ENCODE data around the gene WIF1. TPM values are rescaled to one million over a fixed set of nuclear protein-coding genes. Genes with fewer than 3 reads are reported as not detected.
A peak's percentile ranks its signal among the peaks of the same experiment; 100 is the strongest.

The WIF1 gene
- total and polyA plus RNA-seq, 8 donors = 42.5 to 311 (median 214) TPM

DNA sequence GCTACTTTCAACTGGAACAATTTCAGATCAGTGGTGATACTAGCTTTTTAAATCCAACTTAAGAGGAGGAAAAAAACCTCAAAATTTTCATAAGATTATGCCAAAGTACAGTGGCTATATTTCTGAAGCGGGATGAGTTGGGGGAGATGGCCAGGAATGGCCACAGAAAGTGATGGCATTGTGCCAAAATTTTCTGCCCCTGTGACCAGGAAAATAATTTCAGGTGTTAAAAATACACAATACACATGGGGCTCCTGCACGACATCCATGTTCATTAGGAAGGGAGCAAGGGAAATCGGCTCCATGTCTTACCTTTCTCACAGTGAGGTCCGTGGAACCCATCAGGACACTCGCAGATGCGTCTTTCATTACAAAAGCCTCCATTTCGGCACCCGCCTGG is 53.7 kb downstream of the WIF1 start:
- TF ChIP-seq, protein P1, sequence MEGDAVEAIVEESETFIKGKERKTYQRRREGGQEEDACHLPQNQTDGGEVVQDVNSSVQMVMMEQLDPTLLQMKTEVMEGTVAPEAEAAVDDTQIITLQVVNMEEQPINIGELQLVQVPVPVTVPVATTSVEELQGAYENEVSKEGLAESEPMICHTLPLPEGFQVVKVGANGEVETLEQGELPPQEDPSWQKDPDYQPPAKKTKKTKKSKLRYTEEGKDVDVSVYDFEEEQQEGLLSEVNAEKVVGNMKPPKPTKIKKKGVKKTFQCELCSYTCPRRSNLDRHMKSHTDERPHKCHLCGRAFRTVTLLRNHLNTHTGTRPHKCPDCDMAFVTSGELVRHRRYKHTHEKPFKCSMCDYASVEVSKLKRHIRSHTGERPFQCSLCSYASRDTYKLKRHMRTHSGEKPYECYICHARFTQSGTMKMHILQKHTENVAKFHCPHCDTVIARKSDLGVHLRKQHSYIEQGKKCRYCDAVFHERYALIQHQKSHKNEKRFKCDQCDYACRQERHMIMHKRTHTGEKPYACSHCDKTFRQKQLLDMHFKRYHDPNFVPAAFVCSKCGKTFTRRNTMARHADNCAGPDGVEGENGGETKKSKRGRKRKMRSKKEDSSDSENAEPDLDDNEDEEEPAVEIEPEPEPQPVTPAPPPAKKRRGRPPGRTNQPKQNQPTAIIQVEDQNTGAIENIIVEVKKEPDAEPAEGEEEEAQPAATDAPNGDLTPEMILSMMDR (IDR thresholded peaks at IDR 0.05) = no peak

DNA sequence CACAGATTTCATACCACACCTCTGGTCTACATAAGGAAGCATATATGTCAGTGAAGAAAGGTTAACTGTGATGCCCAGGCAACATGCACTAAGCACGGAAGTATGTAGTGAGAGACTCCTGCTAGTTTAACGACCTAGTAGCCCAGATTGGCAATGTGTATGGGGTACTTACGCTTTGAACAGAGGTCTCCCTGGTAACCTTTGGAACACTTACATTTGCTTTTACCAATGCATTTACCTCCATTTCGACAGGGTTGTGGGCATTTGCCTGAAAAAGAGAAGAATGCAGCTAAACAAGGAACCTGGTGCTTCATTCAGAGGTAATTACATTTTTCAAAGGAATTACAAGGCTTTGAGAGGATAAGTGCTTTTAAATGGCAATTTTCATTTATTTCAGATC is 65.2 kb downstream of the WIF1 start:
- H3K27ac ChIP-seq = no peak overlapping the region
- H3K4me3 ChIP-seq = no peak overlapping the region
- H3K27me3 ChIP-seq = no peaks in the 10 kb centered on the region
- ATAC-seq (no peak), DNase-seq (peak in 1 of 4 donors; percentile 16)
- H3K36me3 ChIP-seq = no peaks in the 10 kb centered on the region
- H3K4me1 ChIP-seq = no peaks in the 10 kb centered on the region
- TF ChIP-seq, protein P1 (IDR thresholded peaks at IDR 0.05) = no peak
- H3K9me3 ChIP-seq = no peaks in the 10 kb centered on the region
- intact Hi-C loops (cut with DNase I) = no loop called here

More for the DNA sequence above, 53.7 kb downstream of the WIF1 start:
- intact Hi-C loops (cut with DNase I) = no loop called here
- Histone ChIP-seq H3K4me1 (no peaks in the 10 kb centered on the region), H3K27me3 (no peaks in the 10 kb centered on the region), H3K36me3 (no peaks in the 10 kb centered on the region), H3K9me3 (no peaks in the 10 kb centered on the region), H3K4me3 (no peak overlapping the region), H3K27ac (no peak overlapping the region)
- DNase-seq (no peak), ATAC-seq (no peak)

DNA sequence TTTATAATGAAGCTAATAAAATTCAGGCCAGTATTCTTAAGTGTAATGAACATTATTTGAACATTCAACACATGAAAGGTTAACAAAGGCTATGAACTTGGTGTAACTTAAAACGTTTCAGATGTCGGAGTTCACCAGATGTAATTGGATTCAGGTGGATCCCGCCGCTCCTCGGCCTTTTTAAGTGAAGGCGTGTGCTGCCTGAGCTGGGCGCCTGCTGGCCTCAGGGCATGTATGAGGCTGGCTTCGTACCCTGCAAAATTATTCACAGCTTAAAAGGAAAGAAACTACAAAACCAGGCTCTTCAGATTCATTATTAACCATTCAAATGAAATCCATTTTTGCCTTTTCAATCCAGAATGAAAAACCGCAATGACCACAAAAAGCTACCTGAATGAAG is 69.9 kb downstream of the WIF1 start:
- Histone ChIP-seq H3K4me1 (no peaks in the 10 kb centered on the region), H3K4me3 (no peak overlapping the region), H3K36me3 (no peaks in the 10 kb centered on the region), H3K27ac (no peak overlapping the region), H3K27me3 (no peaks in the 10 kb centered on the region), H3K9me3 (no peaks in the 10 kb centered on the region)
- DNase-seq = no peak
- ATAC-seq = no peak
- TF ChIP-seq, protein P1 (IDR thresholded peaks at IDR 0.05) = no peak
- intact Hi-C loops (cut with DNase I) = no loop called here

DNA sequence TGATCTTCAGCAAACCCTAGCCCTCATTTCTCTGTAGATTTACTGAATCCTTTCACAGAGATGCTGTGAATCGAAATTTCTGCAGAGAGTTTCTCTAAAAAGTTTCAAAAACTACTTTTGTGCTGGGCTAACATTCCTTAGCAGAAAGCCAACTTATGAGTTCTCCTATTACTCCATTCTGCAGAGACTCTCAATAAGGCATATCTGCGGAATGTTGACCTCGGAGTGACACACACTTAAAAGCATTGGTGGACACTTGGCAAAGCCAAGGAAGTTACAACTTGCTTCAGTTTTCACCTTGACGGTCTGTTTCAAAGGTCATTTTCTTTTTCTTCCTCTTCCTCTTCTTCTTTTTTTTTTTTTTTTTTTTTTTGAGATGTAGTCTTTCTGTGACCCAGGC is 75.8 kb downstream of the WIF1 start:
- H3K9me3 ChIP-seq = no peaks in the 10 kb centered on the region
- H3K4me1 ChIP-seq = no peaks in the 10 kb centered on the region
- TF ChIP-seq, protein P1 (IDR thresholded peaks at IDR 0.05) = no peak
- no peak overlapping the region for H3K27ac ChIP-seq
- ATAC-seq (peak; percentile 76), DNase-seq (no peak)
- no peaks in the 10 kb centered on the region for H3K36me3 ChIP-seq
- H3K4me3 ChIP-seq = no peak overlapping the region
- intact Hi-C loops (cut with DNase I) = no loop called here
- H3K27me3 ChIP-seq = no peaks in the 10 kb centered on the region

DNA sequence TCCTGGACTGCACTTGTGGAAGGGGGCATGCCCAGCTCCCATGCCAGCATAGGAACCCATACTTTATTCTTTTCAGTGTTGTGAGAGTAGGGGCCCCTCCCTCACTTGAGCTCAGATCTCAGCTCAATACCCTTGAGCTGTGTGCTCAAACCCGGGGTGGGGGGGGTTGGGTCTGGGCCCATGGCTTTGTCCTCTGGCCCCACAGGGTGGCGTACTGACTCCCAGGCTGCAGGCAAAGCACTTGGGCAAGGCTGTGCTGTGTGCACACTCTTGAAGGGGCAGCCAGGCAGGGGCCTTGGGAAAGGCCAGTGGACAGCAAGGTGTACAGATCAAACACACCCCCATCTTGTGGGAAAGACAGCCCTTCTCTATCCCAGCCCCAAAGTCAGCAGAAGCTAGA is 81.8 kb downstream of the WIF1 start:
- no peaks in the 10 kb centered on the region for H3K36me3 ChIP-seq
- intact Hi-C loops (cut with DNase I) = no loop called here
- DNase-seq = peak in 1 of 4 donors; percentile 45
- H3K27ac ChIP-seq = no peak overlapping the region
- TF ChIP-seq, protein P1 (IDR thresholded peaks at IDR 0.05) = no peak
- H3K27me3 ChIP-seq = no peaks in the 10 kb centered on the region
- ATAC-seq = no peak
- H3K4me3 ChIP-seq = no peak overlapping the region
- H3K9me3 ChIP-seq = peaks cover 0 to 7% of the 10 kb centered on the region in 2 donors
- no peaks in the 10 kb centered on the region for H3K4me1 ChIP-seq

Data from left lung (tissue), 10 donors.